GOT3 (cell line): ENCODE results near the gene RCVRN.

ENCODE experiments used
- DNase-seq: peaks from one replicate; lab custom pipeline; 2025; ENCODE audit warnings: mixed read lengths; lab: John Stamatoyannopoulos, UW

The RCVRN gene

GRCh38 chr17:9898812-9899211, 6.3 kb downstream of the RCVRN start:
- no peak for DNase-seq

- DNase-seq = no peak
Measured at GRCh38 chr17:9897372-9897968, 7.6 kb downstream of the RCVRN start.

GRCh38 chr17:9895923-9896322, 9.1 kb downstream of the RCVRN start:
- no peak for DNase-seq

GRCh38 chr17:9894231-9894630, 10.8 kb downstream of the RCVRN start:
- DNase-seq = no peak

GRCh38 chr17:9893411-9894012, 11.6 kb downstream of the RCVRN start:
- DNase-seq = no peak

GRCh38 chr17:9890124-9890523, 14.9 kb downstream of the RCVRN start:
- no peak for DNase-seq

- DNase-seq = no peak
Measured at GRCh38 chr17:9887508-9887907, 17.6 kb downstream of the RCVRN start.

- DNase-seq = no peak
Measured at GRCh38 chr17:9886141-9886930, 18.7 kb downstream of the RCVRN start.

- DNase-seq = no peak
Measured at GRCh38 chr17:9883451-9883850, 21.6 kb downstream of the RCVRN start.

GRCh38 chr17:9880582-9880999, 24.5 kb downstream of the RCVRN start:
- no peak for DNase-seq

GRCh38 chr17:9878786-9879525, 26.1 kb downstream of the RCVRN start:
- DNase-seq = no peak

GRCh38 chr17:9878356-9878755, 26.7 kb downstream of the RCVRN start:
- no peak for DNase-seq

- DNase-seq = no peak
Measured at GRCh38 chr17:9875441-9875840, 29.6 kb downstream of the RCVRN start.

GRCh38 chr17:9874722-9875121, 30.3 kb downstream of the RCVRN start:
- no peak for DNase-seq

GRCh38 chr17:9872852-9873251, 32.2 kb downstream of the RCVRN start:
- no peak for DNase-seq

GRCh38 chr17:9868552-9868951, 36.5 kb downstream of the RCVRN start:
- DNase-seq = no peak

- no peak for DNase-seq
Measured at GRCh38 chr17:9865586-9865985, 39.5 kb downstream of the RCVRN start.

- no peak for DNase-seq
Measured at GRCh38 chr17:9862949-9863348, 42.1 kb downstream of the RCVRN start.

- no peak for DNase-seq
Measured at GRCh38 chr17:9862220-9862619, 42.9 kb downstream of the RCVRN start.

GRCh38 chr17:9860851-9861250, 44.2 kb downstream of the RCVRN start:
- no peak for DNase-seq

GRCh38 chr17:9859781-9860180, 45.3 kb downstream of the RCVRN start:
- DNase-seq = no peak

- DNase-seq = no peak
Measured at GRCh38 chr17:9855036-9855435, 50.0 kb downstream of the RCVRN start.

GRCh38 chr17:9854255-9854654, 50.8 kb downstream of the RCVRN start:
- DNase-seq = no peak
